HepG2 (cell line): ENCODE measurements around the gene SLC25A44. TPM values are rescaled to one million over a fixed set of nuclear protein-coding genes. Genes with fewer than 3 reads are reported as not detected.
A peak's percentile ranks its signal among the peaks of the same experiment; 100 is the strongest.

Experiments used
- ATAC-seq: fragments of 200-7000 bp; cut with Tn5 transposase; 3 replicates; pipeline ENCODE4 v1.9.1; 2020; ENCODE audit warnings: mild to moderate bottlenecking, moderate library complexity
- BruUV-seq: library from RNA; stranded (reverse); fragments of 400-500 nt; replicated peaks from 2 replicates; lab custom pipeline; 2021; lab: Mats Ljungman, UMichigan
- CTCF ChIA-PET: fragments of 300-600 bp; formaldehyde crosslinking; extraction: SDS; loops from one replicate; lab custom pipeline; 2021; ENCODE audit warnings: low total read pairs, inconsistent platforms, low intra/inter-chr PET ratio; lab: Yijun Ruan, JAX
- POLR2A ChIA-PET: fragments of 350-600 bp; sonication (Branson Sonifier 250); formaldehyde crosslinking; loops from one replicate; lab custom pipeline; 2020; ENCODE audit warnings: antibody characterized with exemption, inconsistent platforms; lab: Yijun Ruan, JAX
- DNase-seq: peaks from one replicate; pipeline ENCODE4 v3.0.0-alpha.2; 2015; ENCODE audit warnings: low spot score
- FAIRE-seq: peaks from 3 replicates; lab custom pipeline; 2011; peaks lifted over from hg19 to GRCh38; lab: Jason Lieb, UNC
- H2AFZ ChIP-seq: one replicate; pipeline ENCODE4 v1.6.1; 2011; ENCODE audit warnings: low read length, inconsistent platforms
- H3K27ac ChIP-seq: fragments of 300-600 bp; 3 replicates; pipeline ENCODE4 v1.8.0; 2011; ENCODE audit warnings: mixed run types, mild to moderate bottlenecking, mixed read lengths, low read length, inconsistent platforms; ENCODE audit not compliant: insufficient read depth; ENCODE audit errors: extremely low read length
- H3K27me3 ChIP-seq, 2 experiments: fragments of 200-600 bp in 1 of 2; 2 replicates in 1 of 2; 3 replicates in 1 of 2; pipeline versions ENCODE4 v1.6.0 to v1.8.0; 2011; ENCODE audit warnings: low read length in 2 of 2, mild to moderate bottlenecking in 2 of 2, moderate library complexity in 2 of 2, inconsistent platforms in 1 of 2; ENCODE audit not compliant: insufficient read depth in 2 of 2, control insufficient read depth in 1 of 2
- H3K36me3 ChIP-seq, 2 experiments: fragments of 200-600 bp in 1 of 2; replicated peaks in 1 of 2; 2 replicates in 1 of 2; 3 replicates in 1 of 2; pipeline versions ENCODE4 v1.5.1 to v1.8.0; 2011; ENCODE audit warnings: low read length in 2 of 2, inconsistent platforms in 1 of 2; ENCODE audit not compliant: insufficient read depth in 2 of 2, control insufficient read depth in 1 of 2
- H3K4me1 ChIP-seq: 2 replicates; pipeline ENCODE4 v1.5.1; 2012; ENCODE audit warnings: low read length, inconsistent platforms; ENCODE audit not compliant: insufficient read depth
- H3K4me2 ChIP-seq: 2 replicates; pipeline ENCODE4 v1.6.0; 2011; ENCODE audit warnings: low read depth, low read length, inconsistent platforms
- H3K4me3 ChIP-seq, 3 experiments: fragments of 200-600 bp in 1 of 3; sonication (generic), shearing (Covaris generic) in 1 of 3; replicated peaks in 1 of 3; 2 replicates each; pipeline ENCODE4 v1.5.1; 2011 to 2016; ENCODE audit warnings: low read length in 3 of 3, inconsistent platforms in 2 of 3, low read depth in 2 of 3, mild to moderate bottlenecking in 2 of 3, control low read depth in 1 of 3, mixed read lengths in 1 of 3; ENCODE audit not compliant: insufficient read depth in 1 of 3
- H3K79me2 ChIP-seq: one replicate; pipeline ENCODE4 v1.6.1; 2011; ENCODE audit warnings: low read length, inconsistent platforms; ENCODE audit not compliant: insufficient read depth
- H3K9ac ChIP-seq: 2 replicates; pipeline ENCODE4 v1.6.0; 2011; ENCODE audit warnings: mild to moderate bottlenecking, low read depth, low read length, inconsistent platforms; ENCODE audit not compliant: insufficient read depth
- H3K9me3 ChIP-seq: 2 replicates; pipeline ENCODE4 v1.5.1; 2012; ENCODE audit warnings: mild to moderate bottlenecking, low read length
- H4K20me1 ChIP-seq: 2 replicates; pipeline ENCODE4 v1.6.0; 2011; ENCODE audit warnings: inconsistent platforms, mild to moderate bottlenecking, low read length, moderate library complexity; ENCODE audit not compliant: insufficient read depth
- CEBPB ChIP-seq: IDR thresholded peaks from 2 replicates; pipeline ENCODE4 v1.6.1; 2011; ENCODE audit warnings: low read depth, low read length, improper control_type of control experiment, borderline replicate concordance
- ETV5 ChIP-seq: IDR thresholded peaks from 2 replicates; pipeline ENCODE4 v1.6.1; 2018; ENCODE audit warnings: missing biosample characterization, missing genetic modification reagents, inconsistent platforms, borderline replicate concordance
- HNRNPL ChIP-seq: fragments of 200-400 bp; formaldehyde crosslinking; IDR thresholded peaks from 2 replicates; pipeline ENCODE4 v1.6.1; 2017; ENCODE audit warnings: mild to moderate bottlenecking, low read depth, low read length
- HOXA3 ChIP-seq: sonication (generic); formaldehyde crosslinking; IDR thresholded peaks from 2 replicates; pipeline ENCODE4 v1.5.0; 2020; ENCODE audit warnings: missing genetic modification reagents
- MAX ChIP-seq: IDR thresholded peaks from 2 replicates; pipeline ENCODE4 v1.6.1; 2012; ENCODE audit warnings: inconsistent platforms
- NR2F1 ChIP-seq, 2 experiments: fragments of 450-650 bp in 1 of 2; formaldehyde crosslinking in 1 of 2; IDR thresholded peaks; 2 replicates each; pipeline versions ENCODE4 v1.5.0 to v1.6.1; 2016 to 2020; ENCODE audit warnings: mild to moderate bottlenecking in 1 of 2, missing compliant biosample characterization in 1 of 2, missing genetic modification reagents in 1 of 2, moderate library complexity in 1 of 2
- SRSF9 ChIP-seq: fragments of 200-400 bp; formaldehyde crosslinking; IDR thresholded peaks from 2 replicates; pipeline ENCODE4 v1.6.1; 2018; ENCODE audit warnings: borderline replicate concordance, mild to moderate bottlenecking, low read depth, low read length; ENCODE audit not compliant: insufficient read depth, poor library complexity, severe bottlenecking
- SUZ12 ChIP-seq: fragments of 150-350 bp; IDR thresholded peaks from 2 replicates; pipeline ENCODE4 v1.6.1; 2014; ENCODE audit warnings: low read depth, low read length
- ZBTB39 ChIP-seq: sonication (generic); formaldehyde crosslinking; IDR thresholded peaks from 2 replicates; pipeline ENCODE4 v1.5.0; 2020; ENCODE audit warnings: missing genetic modification reagents
- ZNF552 ChIP-seq: sonication (generic); formaldehyde crosslinking; IDR thresholded peaks from 2 replicates; pipeline ENCODE4 v1.9.0; 2022; ENCODE audit warnings: missing genetic modification reagents, mild to moderate bottlenecking, borderline replicate concordance
- ZNF687 ChIP-seq: sonication (generic); formaldehyde crosslinking; IDR thresholded peaks from 2 replicates; pipeline ENCODE4 v1.5.1; 2020; ENCODE audit warnings: mild to moderate bottlenecking, missing genetic modification reagents, moderate library complexity
- WGBS: methylation state at CpG from one replicate; pipeline ENCODE4 v1.1.6; 2017; ENCODE audit warnings: low lambda C conversion rate; 5-methylcytosine and 5-hydroxymethylcytosine counted together
- in situ Hi-C: cut with HindIII; loops from 2 replicates; pipeline ENCODE4 v1.10.0; 2017; ENCODE audit warnings: low pct_unique_long_range_greater_than_20kb; ENCODE audit not compliant: extremely low pct_ligation_motif_present
- intact Hi-C: fragments of 100-400 bp; cut with micrococcal nuclease; formaldehyde crosslinking; loops from one replicate; pipeline ENCODE4 v1.10.0; 2022; ENCODE audit not compliant: unreplicated experiment
- polyA plus RNA-seq, 8 experiments: library from polyadenylated mRNA; depleted of rRNA in 3 of 8; stranded (reverse) in 7 of 8; unstranded in 1 of 8; fragments of >200 nt; fragmentation: Illumina TruSeq in 4 of 8; extraction: Trizol in 4 of 8; gene quantifications; 2 replicates each; pipeline versions ENCODE4 v1.2.1 to v1.2.3, GENCODE V29; 2011 to 2016; ENCODE audit warnings: low read depth in 4 of 8, missing spikeins in 1 of 8, mixed read lengths in 1 of 8; ENCODE audit not compliant: insufficient read depth in 1 of 8
- total RNA-seq, 5 experiments: library from RNA; depleted of rRNA; stranded (reverse); fragments of >200 nt; fragmentation: Illumina TruSeq; extraction: Trizol; gene quantifications; 2 replicates each; pipeline ENCODE4 v1.2.3, GENCODE V29; 2016; ENCODE audit warnings: low read depth in 1 of 5

Gene SLC25A44
- total and polyA plus RNA-seq, 2 of the 13 experiments (the other 11 are each of a cell fraction or from before 2014, with no cell fraction given): 10.7 to 13.4 TPM

- TF ChIP-seq ZNF552 (CRISPR knock-in tag): no peak
- 0 out of 2 replicates have a peak, but pooled peaks have one; percentile 26 for TF ChIP-seq ETV5
- no peak for TF ChIP-seq NR2F1 (CRISPR knock-in tag; IDR thresholded peaks at IDR 0.05)
- TF ChIP-seq SRSF9: no peak
- peak; percentile 24; the same call in 1 of the 2 replicates for TF ChIP-seq ZNF687 (CRISPR knock-in tag)
- peak; percentile 17; the same call in 1 of the 2 replicates for TF ChIP-seq HOXA3 (CRISPR knock-in tag)
- 0 out of 2 replicates have a peak, but pooled peaks have one; percentile 29 for TF ChIP-seq MAX
- TF ChIP-seq CEBPB: 0 out of 2 replicates have a peak, but pooled peaks have one; percentile 0
- TF ChIP-seq ZBTB39: no peak
- TF ChIP-seq SUZ12: no peak
- no peak for TF ChIP-seq HNRNPL
- BruUV-seq: no TSS peak
- FAIRE-seq (no peak), DNase-seq (no peak), ATAC-seq (no peak)
- WGBS: 72% methylated on average over 6 of the region's 6 CpGs
- intact Hi-C loops (loop anchor here (5.0 kb wide), 1 partner anchor 34 kb away; no protein-coding TSS in a partner anchor), in situ Hi-C loops (no loop called here)
- Histone ChIP-seq H3K27ac (no peak overlapping the region), H3K4me2 (peak overlapping the region; percentile 15), H3K4me3 (no peak overlapping the region), H3K9me3 (no peaks in the 10 kb centered on the region), H3K36me3 (no peaks in the 10 kb centered on the region), H3K4me1 (peaks cover 66% of the 10 kb centered on the region), H3K9ac (no peak overlapping the region), H4K20me1 (no peaks in the 10 kb centered on the region), H2AFZ (peak overlapping the region; percentile 3), H3K79me2 (no peaks in the 10 kb centered on the region), H3K27me3 (no peaks in the 10 kb centered on the region; a peak in 1 of 5 replicates)
- ChIA-PET POLR2A (interaction anchor here (3.8 to 3.9 kb wide), 2 partner anchors 65 to 77 kb away, joined by 37 to 38 read pairs; partner anchors contain the start of gene PMF1), CTCF (no interaction called here)
Measured at GRCh38 chr1:156148216-156148615, 45.7 kb upstream of the SLC25A44 start.
